GM12878 (cell line): Measurements from ENCODE around the gene PCNX1. TPM values are rescaled to one million over a fixed set of nuclear protein-coding genes. Genes with fewer than 3 reads are reported as not detected.

Experiments
- ATF7 ChIP-seq: fragments of 450-650 bp; IDR thresholded peaks from 2 replicates; pipeline ENCODE4 v1.6.1; 2016; ENCODE audit warnings: low read depth, mild to moderate bottlenecking
- EGR1 ChIP-seq, 2 experiments: IDR thresholded peaks; 1 replicate in 1 of 2; 2 replicates in 1 of 2; pipeline ENCODE4 v1.6.1; 2011 to 2012; ENCODE audit warnings: low read depth in 2 of 2, low read length in 2 of 2, borderline replicate concordance in 1 of 2, mild to moderate bottlenecking in 1 of 2, moderate library complexity in 1 of 2
- HDAC2 ChIP-seq: fragments of 200-600 bp; sonication (generic); IDR thresholded peaks from 2 replicates; pipeline ENCODE4 v1.6.1; 2017
- MXI1 ChIP-seq: fragments of 150-350 bp; IDR thresholded peaks from 2 replicates; pipeline ENCODE4 v1.6.1; 2011; ENCODE audit warnings: low read depth, mild to moderate bottlenecking, inconsistent platforms, low read length, improper control_type of control experiment
- NR2C1 ChIP-seq: fragments of 450-650 bp; IDR thresholded peaks from 2 replicates; pipeline ENCODE4 v1.6.1; 2017; ENCODE audit warnings: antibody characterized with exemption, mild to moderate bottlenecking, moderate library complexity
- PRDM15 ChIP-seq: fragments of 450-650 bp; formaldehyde crosslinking; IDR thresholded peaks from 2 replicates; pipeline ENCODE4 v1.4.0; 2020; ENCODE audit warnings: mild to moderate bottlenecking, moderate library complexity
- SIN3A ChIP-seq: IDR thresholded peaks from 2 replicates; pipeline ENCODE4 v1.6.1; 2012; ENCODE audit warnings: low read depth, low read length, improper control_type of control experiment
- SMARCA5 ChIP-seq: fragments of 450-650 bp; IDR thresholded peaks from 2 replicates; pipeline ENCODE4 v1.6.1; 2017; ENCODE audit warnings: mild to moderate bottlenecking
- SPI1 ChIP-seq: IDR thresholded peaks from 2 replicates; pipeline ENCODE4 v1.6.1; 2011; ENCODE audit warnings: low read depth, mild to moderate bottlenecking, low read length, moderate library complexity, borderline replicate concordance; ENCODE audit not compliant: insufficient read depth
- WRNIP1 ChIP-seq: IDR thresholded peaks from 2 replicates; pipeline ENCODE4 v1.6.1; 2011; ENCODE audit warnings: low read depth, low read length, improper control_type of control experiment, borderline replicate concordance
- polyA plus RNA-seq, 11 experiments: library from polyadenylated mRNA; depleted of rRNA in 4 of 11; unstranded in 6 of 11; stranded (reverse) in 5 of 11; fragments of >200 nt; fragmentation: Nextera tagmentation in 4 of 11; fragmentation: Illumina TruSeq in 1 of 11; extraction: Ambion mirVana in 4 of 11; extraction: Trizol in 1 of 11; gene quantifications; 1 replicate in 1 of 11; 2 replicates in 10 of 11; pipeline versions ENCODE4 v1.2.1 to v1.2.3, GENCODE V29; 2011 to 2016; ENCODE audit warnings: inconsistent platforms in 2 of 11, missing spikeins in 2 of 11, low read depth in 1 of 11
- total RNA-seq, 4 experiments: library from RNA; depleted of rRNA in 3 of 4; stranded (reverse); fragments of >200 nt in 3 of 4; fragmentation: Illumina TruSeq in 1 of 4; extraction: Trizol in 1 of 4; gene quantifications; 2 replicates each; pipeline versions ENCODE4 v1.2.1 to v1.2.3, GENCODE V29; 2013 to 2021

PCNX1 gene
- total and polyA plus RNA-seq, 10 of the 15 experiments (the other 5 are each of a cell fraction or from before 2014, with no cell fraction given): 4.6 to 53.9 (median 20.5) TPM

GRCh38 chr14:71108398-71109119, 201.3 kb downstream of the PCNX1 start (continued):
- no peak for TF ChIP-seq PRDM15
- no peak for TF ChIP-seq SPI1
- TF ChIP-seq EGR1 (IDR thresholded peaks at IDR 0.05; ENCODE audit: borderline replicate concordance in 1 of 2, low read depth in 2 of 2, low read length in 2 of 2): no peak
- TF ChIP-seq NR2C1: no peak
- TF ChIP-seq SIN3A: no peak
- TF ChIP-seq WRNIP1: no peak
- TF ChIP-seq HDAC2: no peak
- TF ChIP-seq ATF7: no peak
- no peak for TF ChIP-seq MXI1
- no peak for TF ChIP-seq SMARCA5
- TF ChIP-seq, all 136 proteins: peak for 0
